Tibial nerve (tissue), 4 donors: ENCODE data around the gene NELFB.

Experiments
- EP300 ChIP-seq, 2 donors: sonication (generic); formaldehyde crosslinking; IDR thresholded peaks; one replicate each; pipeline ENCODE4 v1.6.1; 2017; ENCODE audit warnings: antibody characterized with exemption in 2 of 2, mild to moderate bottlenecking in 1 of 2
- POLR2A ChIP-seq, 2 donors: fragments of 450-650 bp; IDR thresholded peaks; one replicate each; pipeline ENCODE4 v1.6.1; 2017; ENCODE audit warnings: antibody characterized with exemption in 2 of 2, mild to moderate bottlenecking in 2 of 2, moderate library complexity in 2 of 2
- TF ChIP-seq, protein P1 (sequence below), 5 experiments: fragments of 200-600 bp in 3 of 5; fragments of 450-650 bp in 2 of 5; sonication (generic) in 3 of 5; IDR thresholded peaks; one replicate each; pipeline ENCODE4 v1.5.1; 2016 to 2019; ENCODE audit warnings: antibody characterized with exemption in 5 of 5, mild to moderate bottlenecking in 3 of 5, moderate library complexity in 2 of 5

DNA sequence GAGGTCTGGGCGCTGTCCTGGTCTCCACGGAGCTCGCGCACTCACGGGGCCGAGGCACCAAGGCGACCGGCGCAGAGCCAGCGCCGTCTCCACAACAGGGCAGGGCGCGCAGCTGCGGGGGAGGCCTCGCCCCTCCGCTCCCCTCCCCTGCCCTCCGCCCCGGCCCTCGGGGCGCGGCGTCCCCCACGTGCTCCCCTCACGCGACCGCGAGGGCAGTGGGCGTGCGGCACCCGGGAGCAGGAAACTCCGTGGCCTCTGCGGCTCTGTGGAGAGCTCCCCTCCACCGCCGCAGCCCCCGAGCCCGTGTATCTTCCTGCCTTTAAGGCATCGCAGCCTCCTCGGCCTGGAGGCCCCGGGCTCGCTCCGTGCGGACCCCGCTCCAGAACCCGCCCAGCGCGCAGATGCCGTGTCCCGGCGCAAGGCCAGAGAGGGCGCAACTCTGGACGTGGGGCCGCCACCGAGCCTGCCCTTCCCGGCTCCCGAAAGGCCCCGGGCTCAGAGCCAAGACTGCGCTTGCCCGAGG lies 14.7 kb upstream of the NELFB start:
- TF ChIP-seq, protein P1, sequence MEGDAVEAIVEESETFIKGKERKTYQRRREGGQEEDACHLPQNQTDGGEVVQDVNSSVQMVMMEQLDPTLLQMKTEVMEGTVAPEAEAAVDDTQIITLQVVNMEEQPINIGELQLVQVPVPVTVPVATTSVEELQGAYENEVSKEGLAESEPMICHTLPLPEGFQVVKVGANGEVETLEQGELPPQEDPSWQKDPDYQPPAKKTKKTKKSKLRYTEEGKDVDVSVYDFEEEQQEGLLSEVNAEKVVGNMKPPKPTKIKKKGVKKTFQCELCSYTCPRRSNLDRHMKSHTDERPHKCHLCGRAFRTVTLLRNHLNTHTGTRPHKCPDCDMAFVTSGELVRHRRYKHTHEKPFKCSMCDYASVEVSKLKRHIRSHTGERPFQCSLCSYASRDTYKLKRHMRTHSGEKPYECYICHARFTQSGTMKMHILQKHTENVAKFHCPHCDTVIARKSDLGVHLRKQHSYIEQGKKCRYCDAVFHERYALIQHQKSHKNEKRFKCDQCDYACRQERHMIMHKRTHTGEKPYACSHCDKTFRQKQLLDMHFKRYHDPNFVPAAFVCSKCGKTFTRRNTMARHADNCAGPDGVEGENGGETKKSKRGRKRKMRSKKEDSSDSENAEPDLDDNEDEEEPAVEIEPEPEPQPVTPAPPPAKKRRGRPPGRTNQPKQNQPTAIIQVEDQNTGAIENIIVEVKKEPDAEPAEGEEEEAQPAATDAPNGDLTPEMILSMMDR (IDR thresholded peaks at IDR 0.05): no peak
- peak in 1 of 2 donors; percentile 27 for TF ChIP-seq EP300 (IDR thresholded peaks at IDR 0.05)
- TF ChIP-seq POLR2A (IDR thresholded peaks at IDR 0.05): no peak
